Ishikawa (cell line): Measurements from ENCODE around the gene RANBP3L.

Source experiments
- CREB1 ChIP-seq: IDR thresholded peaks from 2 replicates; pipeline ENCODE4 v1.6.1; 2012; ENCODE audit warnings: low read depth
- MAX ChIP-seq: IDR thresholded peaks from 2 replicates; pipeline ENCODE4 v1.6.1; 2012
- NFIC ChIP-seq: IDR thresholded peaks from 2 replicates; pipeline ENCODE4 v1.6.1; 2012
- RAD21 ChIP-seq: IDR thresholded peaks from 2 replicates; pipeline ENCODE4 v1.6.1; 2012; ENCODE audit warnings: low read depth
- REST ChIP-seq: IDR thresholded peaks from 2 replicates; pipeline ENCODE4 v1.6.1; 2012; ENCODE audit warnings: low read depth, mild to moderate bottlenecking
- TAF1 ChIP-seq: IDR thresholded peaks from 2 replicates; pipeline ENCODE4 v1.6.1; 2012; ENCODE audit warnings: low read depth, mild to moderate bottlenecking
- TCF12 ChIP-seq: IDR thresholded peaks from 2 replicates; pipeline ENCODE4 v1.6.1; 2012; ENCODE audit warnings: low read depth
- YY1 ChIP-seq: IDR thresholded peaks from 2 replicates; pipeline ENCODE4 v1.6.1; 2012; ENCODE audit warnings: low read depth

GRCh38 chr5:36209664-36210063 lies 92.0 kb downstream of the RANBP3L start:
- no peak for TF ChIP-seq CREB1
- no peak for TF ChIP-seq TAF1
- TF ChIP-seq RAD21 = no peak
- no peak for TF ChIP-seq YY1
- no peak for TF ChIP-seq NFIC
- no peak for TF ChIP-seq MAX
- TF ChIP-seq REST = no peak
- TF ChIP-seq TCF12 = no peak
